ENCODE measurements around the gene SLC39A11. TPM values are rescaled to one million over a fixed set of nuclear protein-coding genes. Genes with fewer than 3 reads are reported as not detected.
"Not testable (repeated sequence)": the region's sequence is repeated elsewhere in the genome, so short reads cannot be mapped to it uniquely, and the experiment has no call there.

Gene SLC39A11
- total and polyA plus RNA-seq, 4 donors = 18.9 to 44.9 (median 28.2) TPM

DNA sequence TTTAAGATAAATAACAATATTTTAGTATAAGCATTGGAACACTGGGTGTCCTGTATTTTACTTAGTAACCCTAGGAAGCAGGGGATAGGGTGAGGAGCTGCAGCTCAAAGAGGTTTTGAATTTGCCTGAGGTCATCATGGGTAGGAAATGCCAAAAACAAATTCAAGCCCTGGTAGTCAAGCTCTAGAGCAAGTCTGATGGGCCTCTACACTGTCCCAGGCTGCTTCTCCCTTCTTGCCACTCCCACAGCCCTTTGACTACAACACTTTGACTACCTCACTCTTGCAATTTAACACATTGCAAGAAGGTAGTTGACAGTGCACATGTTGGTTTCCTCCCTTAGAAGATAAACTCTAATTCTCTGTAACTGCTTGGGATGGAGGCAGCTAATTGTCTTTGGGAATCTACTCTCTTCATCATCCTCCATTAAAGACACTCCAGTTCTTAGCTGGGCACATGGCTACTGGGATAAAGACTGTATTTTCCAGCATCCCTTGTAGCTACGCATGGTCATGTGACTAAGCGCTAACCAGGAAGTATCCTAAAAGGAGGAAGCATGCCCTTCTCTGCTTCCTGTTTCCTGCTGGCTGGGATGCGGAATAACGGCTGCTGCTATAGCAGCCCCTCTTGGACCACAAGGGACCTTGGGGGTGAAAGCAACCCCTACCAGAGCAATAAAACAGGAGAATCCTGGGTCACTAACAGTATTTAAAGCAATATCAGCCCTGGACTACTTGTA is 41.6 kb upstream of the SLC39A11 start (continued):
- no peak for TF ChIP-seq EGR1 (IDR thresholded peaks at IDR 0.05; ENCODE audit: low read depth in 2 of 2)
- TF ChIP-seq, protein P1, sequence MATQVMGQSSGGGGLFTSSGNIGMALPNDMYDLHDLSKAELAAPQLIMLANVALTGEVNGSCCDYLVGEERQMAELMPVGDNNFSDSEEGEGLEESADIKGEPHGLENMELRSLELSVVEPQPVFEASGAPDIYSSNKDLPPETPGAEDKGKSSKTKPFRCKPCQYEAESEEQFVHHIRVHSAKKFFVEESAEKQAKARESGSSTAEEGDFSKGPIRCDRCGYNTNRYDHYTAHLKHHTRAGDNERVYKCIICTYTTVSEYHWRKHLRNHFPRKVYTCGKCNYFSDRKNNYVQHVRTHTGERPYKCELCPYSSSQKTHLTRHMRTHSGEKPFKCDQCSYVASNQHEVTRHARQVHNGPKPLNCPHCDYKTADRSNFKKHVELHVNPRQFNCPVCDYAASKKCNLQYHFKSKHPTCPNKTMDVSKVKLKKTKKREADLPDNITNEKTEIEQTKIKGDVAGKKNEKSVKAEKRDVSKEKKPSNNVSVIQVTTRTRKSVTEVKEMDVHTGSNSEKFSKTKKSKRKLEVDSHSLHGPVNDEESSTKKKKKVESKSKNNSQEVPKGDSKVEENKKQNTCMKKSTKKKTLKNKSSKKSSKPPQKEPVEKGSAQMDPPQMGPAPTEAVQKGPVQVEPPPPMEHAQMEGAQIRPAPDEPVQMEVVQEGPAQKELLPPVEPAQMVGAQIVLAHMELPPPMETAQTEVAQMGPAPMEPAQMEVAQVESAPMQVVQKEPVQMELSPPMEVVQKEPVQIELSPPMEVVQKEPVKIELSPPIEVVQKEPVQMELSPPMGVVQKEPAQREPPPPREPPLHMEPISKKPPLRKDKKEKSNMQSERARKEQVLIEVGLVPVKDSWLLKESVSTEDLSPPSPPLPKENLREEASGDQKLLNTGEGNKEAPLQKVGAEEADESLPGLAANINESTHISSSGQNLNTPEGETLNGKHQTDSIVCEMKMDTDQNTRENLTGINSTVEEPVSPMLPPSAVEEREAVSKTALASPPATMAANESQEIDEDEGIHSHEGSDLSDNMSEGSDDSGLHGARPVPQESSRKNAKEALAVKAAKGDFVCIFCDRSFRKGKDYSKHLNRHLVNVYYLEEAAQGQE (IDR thresholded peaks at IDR 0.05) = no peak
- no peak for TF ChIP-seq ATF3 (IDR thresholded peaks at IDR 0.05)
- no peak for TF ChIP-seq HNF4G (IDR thresholded peaks at IDR 0.05)
- no peak for TF ChIP-seq RAD21 (IDR thresholded peaks at IDR 0.05)

DNA sequence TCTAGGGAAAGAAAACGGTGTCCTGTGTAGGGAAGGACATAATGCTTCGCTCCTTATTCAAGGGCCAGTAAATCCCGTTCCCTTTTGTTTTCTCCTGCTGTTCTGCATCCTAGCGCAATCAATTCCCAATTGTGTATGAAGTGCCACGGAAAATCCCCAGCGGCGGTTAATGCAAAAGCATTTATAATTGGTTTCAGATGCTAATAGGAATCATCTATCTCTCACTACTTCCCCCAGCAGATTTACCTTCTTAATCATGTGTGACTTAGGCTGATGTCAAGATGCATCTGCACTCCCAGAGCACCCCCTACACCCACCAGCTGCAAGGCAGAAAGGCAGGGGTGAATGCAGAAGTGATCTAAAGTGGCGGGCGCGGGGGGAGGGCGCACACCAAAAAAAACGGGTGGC is 39.6 kb upstream of the SLC39A11 start:
- H3K27ac ChIP-seq (ENCODE audit: low read depth in 1 of 2, low read length in 2 of 2) = no peak overlapping the region
- no peak for DNase-seq (ENCODE audit: low spot score)
- no peaks in the 10 kb centered on the region for H3K4me1 ChIP-seq (ENCODE audit: control insufficient read depth in 4 of 4, insufficient read depth in 4 of 4, low read length in 3 of 4)
- H3K9ac ChIP-seq (ENCODE audit: low read depth in 1 of 2, low read length in 2 of 2) = no peak overlapping the region
- H3K27me3 ChIP-seq (ENCODE audit: control insufficient read depth in 4 of 4, insufficient read depth in 4 of 4, low read length in 3 of 4) = no peaks in the 10 kb centered on the region
- no peaks in the 10 kb centered on the region for H3K36me3 ChIP-seq (ENCODE audit: control insufficient read depth in 4 of 4, insufficient read depth in 3 of 4, low read depth in 1 of 4, low read length in 3 of 4)
- 74% methylated on average over 12 of the region's 12 CpGs for WGBS
- TF ChIP-seq FOXA2 (IDR thresholded peaks at IDR 0.05) (no peak), ATF3 (IDR thresholded peaks at IDR 0.05) (no peak), RAD21 (IDR thresholded peaks at IDR 0.05) (no peak), HNF4A (conservative IDR thresholded peaks at IDR 0.05) (no peak), FOXA1 (IDR thresholded peaks at IDR 0.05) (no peak), RXRA (IDR thresholded peaks at IDR 0.05) (no peak), HNF4G (IDR thresholded peaks at IDR 0.05) (no peak), SP1 (IDR thresholded peaks at IDR 0.05) (no peak), GABPA (IDR thresholded peaks at IDR 0.05 in 1 of 2, conservative IDR thresholded peaks at IDR 0.05 in 1 of 2) (no peak), NR2F2 (IDR thresholded peaks at IDR 0.05) (no peak), JUND (IDR thresholded peaks at IDR 0.05) (no peak), EGR1 (IDR thresholded peaks at IDR 0.05; ENCODE audit: low read depth in 2 of 2) (no peak), TAF1 (conservative IDR thresholded peaks at IDR 0.05) (no peak)
- TF ChIP-seq, protein P2, sequence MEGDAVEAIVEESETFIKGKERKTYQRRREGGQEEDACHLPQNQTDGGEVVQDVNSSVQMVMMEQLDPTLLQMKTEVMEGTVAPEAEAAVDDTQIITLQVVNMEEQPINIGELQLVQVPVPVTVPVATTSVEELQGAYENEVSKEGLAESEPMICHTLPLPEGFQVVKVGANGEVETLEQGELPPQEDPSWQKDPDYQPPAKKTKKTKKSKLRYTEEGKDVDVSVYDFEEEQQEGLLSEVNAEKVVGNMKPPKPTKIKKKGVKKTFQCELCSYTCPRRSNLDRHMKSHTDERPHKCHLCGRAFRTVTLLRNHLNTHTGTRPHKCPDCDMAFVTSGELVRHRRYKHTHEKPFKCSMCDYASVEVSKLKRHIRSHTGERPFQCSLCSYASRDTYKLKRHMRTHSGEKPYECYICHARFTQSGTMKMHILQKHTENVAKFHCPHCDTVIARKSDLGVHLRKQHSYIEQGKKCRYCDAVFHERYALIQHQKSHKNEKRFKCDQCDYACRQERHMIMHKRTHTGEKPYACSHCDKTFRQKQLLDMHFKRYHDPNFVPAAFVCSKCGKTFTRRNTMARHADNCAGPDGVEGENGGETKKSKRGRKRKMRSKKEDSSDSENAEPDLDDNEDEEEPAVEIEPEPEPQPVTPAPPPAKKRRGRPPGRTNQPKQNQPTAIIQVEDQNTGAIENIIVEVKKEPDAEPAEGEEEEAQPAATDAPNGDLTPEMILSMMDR (IDR thresholded peaks at IDR 0.05; ENCODE audit: low read depth, low read length, missing input control) = no peak
- TF ChIP-seq, protein P3, sequence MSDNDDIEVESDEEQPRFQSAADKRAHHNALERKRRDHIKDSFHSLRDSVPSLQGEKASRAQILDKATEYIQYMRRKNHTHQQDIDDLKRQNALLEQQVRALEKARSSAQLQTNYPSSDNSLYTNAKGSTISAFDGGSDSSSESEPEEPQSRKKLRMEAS (IDR thresholded peaks at IDR 0.05) = no peak
- TF ChIP-seq, protein P1 (IDR thresholded peaks at IDR 0.05) = no peak
- H3K9me3 ChIP-seq (ENCODE audit: control insufficient read depth in 4 of 4, low read length in 3 of 4) = no peaks in the 10 kb centered on the region
- H3K4me3 ChIP-seq (ENCODE audit: low read depth in 1 of 3, low read length in 3 of 3) = no peak overlapping the region

- 92% methylated on average over 6 of the region's 6 CpGs for WGBS
- H3K9ac ChIP-seq (ENCODE audit: low read depth in 1 of 2, low read length in 2 of 2); H3K4me1 ChIP-seq (ENCODE audit: control insufficient read depth in 4 of 4, insufficient read depth in 4 of 4, low read length in 3 of 4); DNase-seq (ENCODE audit: low spot score); H3K27me3 ChIP-seq (ENCODE audit: control insufficient read depth in 4 of 4, insufficient read depth in 4 of 4, low read length in 3 of 4); H3K4me3 ChIP-seq (ENCODE audit: low read depth in 1 of 3, low read length in 3 of 3); H3K27ac ChIP-seq (ENCODE audit: low read depth in 1 of 2, low read length in 2 of 2); H3K36me3 ChIP-seq (ENCODE audit: control insufficient read depth in 4 of 4, insufficient read depth in 3 of 4, low read depth in 1 of 4, low read length in 3 of 4); H3K9me3 ChIP-seq (ENCODE audit: control insufficient read depth in 4 of 4, low read length in 3 of 4): not testable (repeated sequence)
These were observed 39.0 kb upstream of the SLC39A11 start for GRCh38 chr17:73131439-73131838.
